ENCODE measurements around the gene ZNF618. TPM values are rescaled to one million over a fixed set of nuclear protein-coding genes. Genes with fewer than 3 reads are reported as not detected.

The ZNF618 gene
- total RNA-seq, 2 donors from 2014 or later: 16.6 to 24.9 TPM

- DNase-seq (ENCODE audit: low spot score) (no peak), ATAC-seq (ENCODE audit: insufficient number of reproducible peaks, low FRiP score, low read depth) (no peak)
- H3K36me3 ChIP-seq: no peaks in the 10 kb centered on the region
- H3K9me3 ChIP-seq: no peaks in the 10 kb centered on the region
- peaks cover 12 to 28% of the 10 kb centered on the region in 2 donors for H3K4me1 ChIP-seq (ENCODE audit: control insufficient read depth in 1 of 2, low read depth in 2 of 2)
- no peaks in the 10 kb centered on the region for H3K27me3 ChIP-seq (replicated peaks; ENCODE audit: insufficient read depth)
- H3K27ac ChIP-seq: no peak overlapping the region
- TF ChIP-seq CTCF (IDR thresholded peaks at IDR 0.05): no peak
- no peak overlapping the region for H3K4me3 ChIP-seq
These were observed 73.5 kb downstream of the ZNF618 start for GRCh38 chr9:113949571-113950078.

GRCh38 chr9:113950195-113951031 is 74.3 kb downstream of the ZNF618 start:
- H3K4me1 ChIP-seq (ENCODE audit: control insufficient read depth in 1 of 2, low read depth in 2 of 2): peaks cover 18 to 36% of the 10 kb centered on the region in 2 donors
- no peak overlapping the region for H3K4me3 ChIP-seq
- no peaks in the 10 kb centered on the region for H3K36me3 ChIP-seq
- no peaks in the 10 kb centered on the region for H3K9me3 ChIP-seq
- TF ChIP-seq CTCF (IDR thresholded peaks at IDR 0.05): no peak
- ATAC-seq (ENCODE audit: insufficient number of reproducible peaks, low FRiP score, low read depth) (no peak), DNase-seq (ENCODE audit: low spot score) (no peak)
- H3K27ac ChIP-seq: no peak overlapping the region
- H3K27me3 ChIP-seq (replicated peaks; ENCODE audit: insufficient read depth): no peaks in the 10 kb centered on the region

DNA sequence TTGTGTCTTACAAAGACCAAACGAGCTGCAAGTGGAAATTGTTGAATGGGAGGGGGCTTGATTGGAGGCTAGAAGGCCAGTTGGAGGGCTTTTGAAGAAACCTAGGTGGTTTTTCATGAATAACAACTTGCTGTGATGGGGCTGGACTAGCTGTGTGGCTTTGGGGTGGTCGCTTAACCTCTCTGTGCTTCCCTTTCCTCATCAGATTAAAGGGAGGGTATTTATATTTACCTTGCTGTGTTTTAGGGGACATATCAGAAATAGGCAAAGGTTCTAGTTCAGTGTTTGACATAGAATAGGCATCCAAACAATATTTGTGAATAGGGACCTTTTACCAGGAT is 74.9 kb downstream of the ZNF618 start:
- Histone ChIP-seq H3K4me3 (no peak overlapping the region), H3K27ac (no peak overlapping the region), H3K36me3 (no peaks in the 10 kb centered on the region), H3K9me3 (no peaks in the 10 kb centered on the region), H3K27me3 (replicated peaks; ENCODE audit: insufficient read depth) (no peaks in the 10 kb centered on the region), H3K4me1 (ENCODE audit: control insufficient read depth in 1 of 2, low read depth in 2 of 2) (peaks cover 23 to 42% of the 10 kb centered on the region in 2 donors)
- no peak for TF ChIP-seq CTCF (IDR thresholded peaks at IDR 0.05)
- ATAC-seq (ENCODE audit: insufficient number of reproducible peaks, low FRiP score, low read depth) (no peak), DNase-seq (ENCODE audit: low spot score) (no peak)

DNA sequence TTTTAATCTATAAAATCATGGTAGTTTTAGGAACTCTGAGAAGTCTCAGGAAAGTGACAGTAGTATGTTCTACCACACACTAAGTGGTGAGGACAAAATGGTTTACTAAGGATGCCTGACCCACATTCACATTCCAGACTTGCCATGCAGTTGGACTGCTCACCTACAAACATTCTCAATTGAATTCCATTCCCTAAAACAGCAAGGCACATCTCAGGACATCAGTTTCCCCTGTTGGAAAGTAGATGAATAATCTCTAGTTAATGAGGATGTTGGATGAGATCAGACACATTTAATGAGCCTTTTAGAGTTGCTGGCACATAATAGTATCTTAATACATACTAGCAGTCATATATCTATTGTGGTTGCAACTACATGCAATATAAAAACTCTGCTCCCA is 76.6 kb downstream of the ZNF618 start:
- H3K27ac ChIP-seq: peak overlapping the region in 1 of 2 donors; percentile 2
- ATAC-seq (ENCODE audit: insufficient number of reproducible peaks, low FRiP score, low read depth) (no peak), DNase-seq (ENCODE audit: low spot score) (no peak)
- TF ChIP-seq CTCF (IDR thresholded peaks at IDR 0.05): no peak
- peaks cover 34 to 59% of the 10 kb centered on the region in 2 donors for H3K4me1 ChIP-seq (ENCODE audit: control insufficient read depth in 1 of 2, low read depth in 2 of 2)
- no peaks in the 10 kb centered on the region for H3K27me3 ChIP-seq (replicated peaks; ENCODE audit: insufficient read depth)
- no peaks in the 10 kb centered on the region for H3K36me3 ChIP-seq
- no peaks in the 10 kb centered on the region for H3K9me3 ChIP-seq
- no peak overlapping the region for H3K4me3 ChIP-seq

DNA sequence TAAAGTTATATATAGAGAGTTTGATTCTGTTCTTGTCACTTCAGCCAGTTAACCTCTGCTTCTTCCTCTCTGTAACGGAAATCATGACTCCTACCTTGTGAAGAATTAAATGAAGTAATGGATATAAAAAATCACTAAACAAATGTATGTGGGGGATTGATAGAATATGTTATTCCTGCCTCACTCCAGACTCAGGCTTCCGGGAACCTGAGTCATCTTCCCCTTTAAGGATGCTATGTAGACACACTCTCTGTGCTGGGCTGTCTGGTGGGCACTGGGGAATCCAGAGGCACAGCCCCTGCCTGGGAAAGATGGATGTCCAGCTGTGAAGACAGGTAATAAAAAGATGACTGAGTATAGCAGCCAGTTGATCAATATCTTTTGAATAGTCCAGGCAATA is 77.4 kb downstream of the ZNF618 start:
- no peak for TF ChIP-seq CTCF (IDR thresholded peaks at IDR 0.05)
- H3K36me3 ChIP-seq: no peaks in the 10 kb centered on the region
- ATAC-seq (ENCODE audit: insufficient number of reproducible peaks, low FRiP score, low read depth) (no peak), DNase-seq (ENCODE audit: low spot score) (no peak)
- no peaks in the 10 kb centered on the region for H3K27me3 ChIP-seq (replicated peaks; ENCODE audit: insufficient read depth)
- H3K9me3 ChIP-seq: no peaks in the 10 kb centered on the region
- no peak overlapping the region for H3K4me3 ChIP-seq
- H3K4me1 ChIP-seq (ENCODE audit: control insufficient read depth in 1 of 2, low read depth in 2 of 2): peaks cover 42 to 67% of the 10 kb centered on the region in 2 donors
- H3K27ac ChIP-seq: peak overlapping the region in 1 of 2 donors; percentile 39

Measured in thoracic aorta (tissue), 2 donors.